HG02678 (cell line): Measurements from ENCODE around the gene YPEL5.
"Not testable (repeated sequence)": the region's sequence is repeated elsewhere in the genome, so short reads cannot be mapped to it uniquely, and the experiment has no call there.

Experiments used
- ATAC-seq: cut with Tn5 transposase; IDR thresholded peaks from one replicate; pipeline ENCODE4 v1.9.1; 2021; ENCODE audit warnings: mild to moderate bottlenecking, moderate library complexity; ENCODE audit not compliant: unreplicated experiment

Gene YPEL5

DNA sequence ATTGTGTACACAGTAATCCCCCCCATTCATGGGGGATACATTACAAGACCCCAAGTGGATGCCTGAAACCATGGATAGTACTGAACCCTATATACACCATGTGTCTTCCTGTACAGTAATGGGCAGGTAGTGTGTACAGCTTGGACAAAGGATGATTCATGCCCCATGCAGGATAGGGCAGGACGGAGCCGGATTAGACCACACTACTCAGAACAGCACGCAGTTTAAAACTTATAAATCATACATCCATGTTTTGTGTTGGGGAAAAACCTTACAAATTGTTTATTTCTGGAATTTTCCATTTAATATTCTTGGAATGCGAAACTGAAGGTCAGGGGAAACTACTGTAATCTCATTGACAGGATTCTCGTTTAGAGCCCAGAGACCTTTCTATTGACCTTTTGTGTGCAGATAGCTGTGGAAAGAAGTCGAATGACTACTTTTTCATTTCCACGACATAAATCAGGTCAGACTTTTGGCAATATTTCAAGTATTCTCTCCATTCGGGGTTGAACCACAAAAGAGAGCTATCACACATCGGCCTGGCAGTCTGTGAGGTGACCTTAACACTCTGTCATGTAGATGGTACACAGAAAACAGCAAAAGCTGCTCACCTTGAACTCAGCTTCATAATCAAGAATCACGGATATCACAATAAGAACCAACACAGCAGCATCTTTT lies 9.9 kb upstream of the YPEL5 start:
- no peak for ATAC-seq

DNA sequence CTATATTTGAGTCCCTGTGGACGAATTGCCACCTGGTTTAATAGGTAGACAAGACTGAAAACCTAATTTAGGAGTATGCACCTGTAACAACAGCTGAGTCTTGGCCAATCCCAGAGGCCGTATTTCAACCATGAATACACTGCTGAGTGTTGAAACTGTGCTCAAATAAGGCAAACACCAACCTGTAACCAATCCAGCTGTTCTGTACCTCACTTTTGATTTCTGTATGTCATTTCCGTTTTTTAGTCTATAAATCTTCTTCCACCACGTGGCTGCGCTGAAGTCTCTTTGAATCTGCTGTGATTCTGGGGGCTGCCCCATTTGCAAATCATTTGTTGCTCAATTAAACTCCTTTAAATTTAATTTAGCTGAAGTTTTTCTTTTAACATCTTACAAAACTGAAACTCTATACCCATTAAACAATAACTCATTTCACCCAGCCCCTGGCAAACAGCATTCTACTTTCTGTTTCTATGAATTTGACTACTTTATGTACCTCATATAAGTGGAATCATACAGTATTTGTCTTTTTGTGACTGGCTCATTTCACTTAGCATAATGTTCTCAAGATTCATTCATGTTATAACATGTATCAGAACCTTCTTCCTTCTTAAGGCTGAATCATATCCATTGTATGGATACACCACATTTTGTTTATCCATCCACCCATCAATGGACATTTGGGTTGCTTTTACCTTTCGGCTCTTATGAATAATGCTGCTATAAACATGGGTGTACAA lies 7.5 kb upstream of the YPEL5 start:
- peak; percentile 80 for ATAC-seq

DNA sequence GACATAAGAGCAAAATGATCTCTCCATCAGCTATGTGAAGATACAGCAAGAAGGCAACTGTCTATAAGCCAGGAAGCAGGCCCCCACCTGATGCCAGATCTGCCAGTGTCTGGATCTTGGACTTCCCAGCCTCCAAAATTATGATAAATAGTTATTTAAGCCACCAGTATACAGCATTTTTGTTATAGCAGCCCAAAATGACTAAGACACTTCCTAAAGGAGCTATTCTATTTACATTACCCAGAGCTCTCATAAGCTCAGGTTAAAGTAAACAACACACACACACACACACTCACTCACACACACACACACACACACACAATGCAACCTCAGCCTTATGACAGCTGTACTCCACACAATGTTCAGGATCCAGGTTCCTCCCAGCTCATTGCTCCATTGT lies 5.7 kb upstream of the YPEL5 start:
- no peak for ATAC-seq

DNA sequence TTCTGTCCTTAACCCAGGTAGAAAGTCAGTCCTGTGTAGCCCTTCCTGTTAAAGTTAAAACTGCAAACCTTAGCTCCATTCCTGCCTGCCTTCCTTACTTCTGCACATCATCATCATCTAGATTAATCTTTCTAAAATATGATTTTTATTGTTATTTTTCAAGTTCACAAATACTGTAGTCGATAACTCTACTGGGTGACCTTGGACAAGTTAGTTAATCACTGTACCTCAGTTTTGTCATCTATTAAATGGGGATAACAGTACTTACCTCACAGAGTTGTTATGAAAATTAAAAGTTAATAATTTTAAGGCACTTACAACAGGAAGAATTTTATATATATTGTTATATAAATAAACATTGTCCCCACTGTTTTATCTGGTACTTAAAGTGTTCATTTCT lies 2.5 kb upstream of the YPEL5 start:
- ATAC-seq: no peak

DNA sequence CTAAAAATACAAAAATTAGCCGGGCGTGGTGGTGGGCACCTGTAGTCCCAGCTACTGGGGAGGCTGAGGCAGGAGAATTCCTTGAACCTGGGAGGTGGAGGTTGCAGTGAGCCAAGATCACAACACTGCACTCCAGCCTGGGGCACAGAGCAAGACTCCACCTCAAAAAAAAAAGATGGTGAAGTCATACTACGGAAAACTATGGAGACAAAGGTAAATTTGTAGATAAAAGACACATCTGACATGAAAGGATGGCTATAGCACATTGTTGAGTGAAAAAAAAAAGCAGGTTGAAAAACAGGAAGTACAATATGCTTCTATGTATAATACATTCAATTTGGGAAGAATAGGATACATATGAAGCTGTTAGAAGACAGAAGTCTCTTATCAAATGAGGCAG lies 1.9 kb upstream of the YPEL5 start:
- not testable (repeated sequence) for ATAC-seq

DNA sequence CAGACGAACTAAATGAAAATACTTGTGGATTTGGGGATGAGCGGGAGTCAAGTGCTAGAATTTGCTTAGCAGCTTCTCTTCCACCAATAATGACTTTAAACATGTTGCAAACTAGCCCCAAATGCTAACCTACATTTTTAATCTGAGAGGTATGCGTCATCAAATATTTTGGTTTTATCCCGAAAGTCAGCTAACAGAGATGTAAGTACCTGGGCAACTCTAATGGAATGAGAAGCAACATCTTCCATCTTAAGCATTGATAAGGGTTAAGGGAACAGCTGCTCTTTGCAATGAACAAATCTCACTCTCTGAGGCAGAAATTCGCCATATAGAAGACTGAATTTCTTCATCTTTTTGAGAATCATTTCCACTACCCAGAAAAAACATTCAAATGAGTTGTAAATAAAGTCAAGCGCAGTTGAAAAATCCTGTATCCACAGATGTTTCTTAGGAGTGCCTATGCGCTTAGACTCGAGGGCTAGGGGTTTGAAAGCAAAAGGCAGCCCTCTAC lies 926 bp upstream of the YPEL5 start:
- ATAC-seq: no peak

DNA sequence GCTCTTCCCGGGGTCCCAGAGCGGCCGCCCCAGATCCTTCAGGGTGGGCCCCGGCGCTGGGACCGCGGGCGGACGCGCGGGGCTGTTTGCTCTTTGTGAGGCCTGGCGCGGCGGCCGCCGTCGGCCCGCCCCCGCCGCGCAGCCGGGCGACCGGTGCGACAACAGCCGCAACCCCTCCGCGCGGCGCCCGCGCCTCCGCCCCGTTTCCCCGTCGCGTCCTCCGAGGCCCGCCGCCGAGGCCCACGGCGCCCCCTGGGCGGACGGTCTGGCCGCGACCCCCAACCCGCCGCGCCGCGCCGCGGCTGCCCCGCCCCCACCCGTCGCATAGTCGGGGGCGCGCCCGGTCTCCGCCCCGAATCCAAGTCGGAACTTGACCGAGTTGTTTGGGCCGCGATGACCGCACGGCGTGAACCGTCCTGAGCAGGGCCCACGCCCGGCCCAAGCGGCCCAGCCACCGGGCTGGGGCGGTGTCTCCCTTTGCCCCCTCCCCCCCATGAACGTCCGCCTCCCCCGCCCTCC lies 448 bp downstream of the YPEL5 start:
- ATAC-seq: peak; percentile 1

DNA sequence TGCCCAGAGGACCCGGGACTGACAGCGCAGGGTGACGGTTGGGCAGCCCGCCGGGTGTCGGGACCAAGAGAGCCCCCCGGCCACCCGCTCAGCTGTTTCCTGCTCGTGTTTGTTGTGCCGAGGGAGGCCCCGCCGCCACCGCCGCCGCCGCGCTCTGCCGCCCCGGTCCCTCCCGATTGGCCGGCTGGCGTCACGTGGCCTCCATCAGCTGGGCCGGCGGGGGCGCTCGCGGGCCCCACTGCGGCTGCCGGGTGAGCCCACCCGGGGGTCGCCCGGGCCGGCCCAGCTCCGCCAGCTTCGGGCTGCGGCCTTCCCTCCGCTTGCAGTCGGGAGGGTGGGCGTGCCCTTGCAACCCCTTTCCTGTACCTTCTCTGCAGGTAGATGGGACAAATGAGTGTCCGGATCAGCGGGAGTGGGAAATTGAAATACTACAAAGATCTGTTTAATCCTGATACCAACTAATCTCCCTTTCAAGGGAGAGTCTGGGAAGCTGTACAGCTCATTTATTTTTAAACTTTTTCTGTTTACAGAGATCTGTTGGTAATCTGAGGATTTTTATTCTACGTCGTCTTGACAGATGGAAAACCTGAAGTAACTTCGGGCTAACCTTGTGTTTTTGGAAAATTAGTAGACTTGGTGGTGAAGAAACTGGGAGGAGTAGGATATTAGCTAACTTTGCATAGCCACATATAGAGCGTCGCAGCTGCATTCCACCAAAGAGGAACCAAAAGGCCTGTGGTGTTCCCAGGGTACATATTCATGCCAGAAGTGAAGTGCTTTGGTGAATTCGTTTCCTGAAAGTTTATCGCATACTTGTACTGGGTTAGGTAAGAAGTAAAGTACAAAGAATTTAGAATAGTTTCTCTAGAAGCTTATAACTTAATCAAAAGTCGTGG lies 1.2 kb downstream of the YPEL5 start:
- peak; percentile 24 for ATAC-seq

DNA sequence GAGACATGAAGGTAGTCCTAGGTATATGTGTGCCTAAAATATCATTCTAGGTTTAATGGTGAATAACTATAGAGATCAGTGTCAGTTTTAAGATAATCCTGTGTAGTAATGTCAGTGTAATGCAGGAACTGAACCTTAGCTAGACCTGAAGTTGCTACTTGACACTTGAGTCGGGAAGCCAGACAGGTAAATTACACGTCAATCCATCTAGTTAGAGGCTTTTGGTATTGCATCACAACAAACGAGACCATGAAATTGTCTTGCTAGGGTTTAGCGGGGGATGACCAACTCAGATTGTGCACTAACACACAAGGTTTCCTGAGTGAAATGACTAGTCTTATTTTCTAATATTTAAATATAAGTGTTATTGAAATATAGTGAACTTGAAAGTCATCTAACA lies 2.0 kb downstream of the YPEL5 start:
- ATAC-seq: no peak

DNA sequence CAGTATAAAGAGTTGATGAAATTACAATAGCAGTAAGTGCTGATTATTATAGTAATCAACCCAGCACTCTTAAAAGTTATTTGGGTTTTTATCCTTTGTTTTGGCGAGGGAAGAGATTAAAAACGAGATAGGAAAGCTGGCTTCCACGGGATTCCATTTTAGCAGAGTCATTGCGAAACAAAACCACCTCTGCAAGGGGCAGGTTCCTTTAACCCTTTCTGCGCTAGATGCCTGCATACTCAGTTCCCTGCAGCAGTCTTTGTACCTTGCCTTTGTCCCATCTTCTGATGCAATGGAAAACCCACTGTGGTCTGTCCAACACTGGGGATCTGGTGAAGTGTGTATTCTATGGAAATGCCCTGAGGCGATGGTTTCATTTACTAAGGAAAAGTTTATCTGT lies 2.7 kb downstream of the YPEL5 start:
- ATAC-seq: no peak

DNA sequence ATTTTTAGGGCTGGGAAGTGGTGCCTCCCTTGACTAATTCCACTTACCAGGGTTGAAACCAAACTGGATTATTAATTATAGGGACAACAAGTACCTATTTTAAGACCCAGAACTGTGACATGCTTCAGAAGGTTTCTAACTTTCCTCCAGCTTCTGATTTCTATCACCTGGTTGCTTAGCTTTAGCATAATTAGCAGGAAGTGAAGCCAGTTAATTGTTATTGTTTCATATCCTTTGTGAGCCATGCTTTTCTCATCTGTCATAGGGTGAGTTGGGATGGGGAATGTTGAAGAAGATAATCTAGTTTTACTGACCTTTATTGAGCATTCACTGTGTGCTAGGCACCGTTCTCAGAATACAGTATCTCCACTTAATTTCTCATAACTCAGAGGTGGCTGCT lies 3.2 kb downstream of the YPEL5 start:
- ATAC-seq: no peak

DNA sequence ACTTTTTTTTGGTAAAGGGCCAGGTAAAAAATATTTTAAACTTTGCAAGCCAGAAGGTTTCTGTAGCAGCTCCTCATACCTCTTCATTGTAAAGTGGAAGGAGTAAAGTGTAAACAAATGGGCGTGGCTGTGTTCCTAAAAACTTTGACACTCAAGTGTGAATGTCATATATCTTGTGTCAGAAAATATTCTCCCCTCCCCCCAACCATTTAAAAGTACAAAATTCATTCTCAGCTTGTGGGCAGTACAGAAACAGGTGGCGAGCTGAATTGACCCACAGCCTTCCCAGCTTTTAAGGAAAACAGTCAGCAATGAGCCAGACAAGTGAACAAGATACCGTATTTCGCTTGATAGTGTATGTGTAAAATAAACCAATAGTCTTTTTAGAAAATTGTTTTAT lies 4.0 kb downstream of the YPEL5 start:
- no peak for ATAC-seq

DNA sequence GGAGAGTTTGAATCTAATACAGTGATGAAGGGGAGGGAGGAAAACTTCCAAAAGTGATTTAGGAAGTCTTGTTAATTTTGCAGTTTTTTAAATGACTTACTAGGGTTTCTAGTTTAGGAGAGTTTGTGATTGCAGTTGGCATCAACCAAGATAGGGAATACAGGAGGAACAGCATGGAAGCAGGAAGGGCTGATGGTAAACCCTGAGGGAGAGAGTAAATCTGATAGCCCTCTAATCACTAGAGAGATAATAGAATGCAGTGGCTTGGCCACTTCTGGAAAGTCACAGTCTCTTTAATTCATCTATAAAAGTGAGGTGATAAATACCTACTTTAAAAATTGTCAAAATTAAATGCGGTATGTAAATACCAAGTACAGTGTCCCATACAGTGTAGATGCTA lies 5.6 kb downstream of the YPEL5 start:
- no peak for ATAC-seq

DNA sequence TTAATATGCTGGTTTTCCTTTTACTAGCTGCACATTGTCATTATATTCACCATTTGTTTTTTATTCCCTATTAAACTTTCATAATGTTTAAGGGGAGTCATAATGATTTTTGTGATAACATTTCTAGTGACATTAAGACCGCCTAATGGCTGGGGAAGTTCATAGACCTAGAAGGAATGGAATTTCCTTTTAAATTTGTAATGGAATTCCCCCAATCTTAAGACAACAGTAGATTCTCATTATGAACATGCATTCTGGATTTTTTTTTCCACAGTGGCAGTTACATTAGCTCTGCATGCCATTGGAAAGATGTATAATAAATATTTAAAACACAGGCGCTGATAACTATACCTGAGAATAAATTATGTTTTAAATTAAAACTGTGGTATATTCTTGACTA lies 8.4 kb downstream of the YPEL5 start:
- ATAC-seq: no peak

DNA sequence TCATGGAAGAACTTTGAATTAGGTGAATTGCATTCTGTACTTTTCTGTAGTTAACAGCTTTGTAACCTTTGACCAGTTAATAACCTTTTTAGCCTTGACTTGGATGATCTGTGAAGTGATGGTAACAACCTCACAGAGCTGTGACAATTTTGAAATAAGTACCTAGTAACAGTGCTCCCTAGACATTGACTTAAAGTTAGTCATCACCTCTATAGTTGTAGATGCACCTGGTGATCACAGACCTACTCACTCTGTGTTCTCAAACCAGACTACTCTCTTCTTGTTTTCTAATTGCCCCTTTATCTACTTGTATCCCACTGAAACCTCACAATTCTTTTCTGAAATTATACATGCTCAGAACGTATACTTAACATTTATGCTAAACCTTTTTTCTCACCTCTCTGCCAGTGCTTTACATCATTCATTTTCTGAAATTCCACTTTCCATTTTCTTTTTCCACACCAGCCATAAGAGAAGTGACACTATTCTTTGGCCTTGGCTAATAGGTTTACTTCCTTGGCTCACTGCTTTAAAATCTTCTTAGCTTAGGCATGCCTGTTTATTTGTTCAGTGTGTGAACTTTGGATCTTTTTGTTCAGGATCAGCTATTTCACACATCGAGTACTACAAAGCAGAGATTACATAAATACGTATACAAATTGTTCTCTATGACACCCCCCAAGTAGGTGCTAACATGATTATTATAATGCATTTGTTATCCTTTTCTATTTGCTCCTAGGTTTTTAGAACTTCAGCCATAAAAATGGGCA lies 9.3 kb downstream of the YPEL5 start:
- ATAC-seq: no peak

DNA sequence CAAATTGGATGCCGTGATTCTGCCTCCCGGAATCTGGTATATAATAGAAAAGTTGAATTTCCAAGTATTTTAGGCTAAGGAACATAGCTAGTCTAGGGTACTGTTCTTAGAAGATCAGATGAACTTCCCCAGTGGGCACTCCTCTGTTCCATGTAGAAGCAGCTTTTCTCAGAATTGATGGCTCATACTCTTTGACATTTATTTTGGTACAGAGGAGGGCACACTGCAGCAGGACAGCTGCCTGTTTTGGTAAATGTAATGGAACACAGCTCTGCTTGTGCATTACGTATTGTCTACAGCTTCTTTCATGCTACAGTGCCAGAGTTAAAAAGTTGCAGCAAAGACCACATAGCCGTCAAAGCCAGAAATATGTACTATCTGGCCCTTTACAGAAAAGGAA lies 10.8 kb downstream of the YPEL5 start:
- ATAC-seq: no peak

DNA sequence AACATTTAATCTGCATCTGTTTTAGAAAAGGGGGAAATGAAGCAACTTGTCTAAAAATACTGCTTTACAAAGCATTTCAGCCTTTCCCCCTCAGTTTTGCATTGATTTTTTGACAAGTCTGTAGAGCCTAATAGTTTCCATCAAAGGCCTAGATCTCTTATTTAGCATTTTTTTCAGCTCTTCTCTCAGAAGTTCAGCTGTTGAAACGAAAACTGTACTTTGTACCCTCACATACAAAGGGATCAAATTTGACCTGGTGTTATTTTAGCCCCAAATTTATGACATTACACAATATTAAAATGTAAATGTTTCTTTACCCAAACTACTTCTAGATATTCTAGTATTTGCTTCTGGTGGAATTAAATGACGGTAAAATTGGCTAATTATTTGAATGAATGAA lies 13.0 kb downstream of the YPEL5 start:
- no peak for ATAC-seq

DNA sequence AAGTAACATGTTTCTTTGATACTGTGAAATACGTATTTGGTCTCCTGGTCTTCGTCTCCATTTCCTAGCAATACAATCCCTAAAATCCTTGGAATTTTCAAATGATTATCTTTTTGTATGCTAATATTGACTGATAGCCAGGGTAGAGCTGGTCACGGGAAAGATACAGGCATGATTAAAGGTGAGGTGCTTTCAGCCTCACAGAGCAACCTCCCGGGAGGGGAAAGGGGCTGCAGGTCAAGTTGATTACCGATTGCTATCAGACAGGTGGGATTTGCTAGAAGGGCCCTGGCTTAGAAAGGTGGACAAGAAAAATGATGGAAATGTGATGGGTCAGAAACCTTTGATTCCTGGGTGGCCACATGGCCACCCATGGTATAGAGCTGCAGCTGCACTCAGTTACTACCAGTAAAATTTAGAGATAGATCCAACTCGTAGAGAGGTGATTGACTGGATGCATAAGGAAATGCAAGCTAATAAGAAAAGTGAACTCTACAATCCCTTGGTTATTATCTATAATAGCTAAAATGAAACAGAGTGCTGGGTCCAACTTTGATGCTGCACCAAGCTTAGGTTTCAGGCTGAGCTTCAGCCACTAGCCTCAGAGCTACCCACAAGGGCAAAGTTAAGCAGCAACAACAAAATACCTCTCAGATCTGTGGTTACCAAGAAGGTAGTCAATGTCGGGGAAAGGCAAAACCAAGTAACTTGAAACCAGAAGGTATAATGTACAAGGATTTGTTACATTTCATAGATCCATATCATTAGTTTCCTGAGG lies 15.3 kb downstream of the YPEL5 start:
- ATAC-seq: no peak

DNA sequence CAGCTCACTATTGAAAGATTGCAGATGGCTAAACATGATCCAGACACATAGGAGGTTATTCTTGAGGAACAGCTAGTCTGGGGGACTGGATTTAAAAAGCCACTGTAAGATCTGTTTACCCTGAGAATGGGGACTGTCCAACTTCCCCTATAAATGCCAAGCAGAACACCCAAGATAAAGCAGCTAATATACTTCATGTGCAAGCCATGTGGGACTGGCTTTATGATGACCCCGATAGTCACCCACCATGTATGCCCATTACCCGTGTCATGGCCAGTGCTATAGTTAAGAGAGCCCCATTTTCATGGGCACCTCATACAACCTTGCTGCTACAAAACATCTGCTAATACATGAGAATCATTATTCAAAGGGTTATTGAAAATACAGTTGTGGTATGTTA lies 16.0 kb downstream of the YPEL5 start:
- ATAC-seq: no peak
